NT2/D1 (cell line): ENCODE measurements around the gene BMPER.

Experiments used
- SUZ12 ChIP-seq: IDR thresholded peaks from 2 replicates; pipeline ENCODE4 v1.6.1; 2011; ENCODE audit not compliant: insufficient read length, insufficient read depth; ENCODE audit errors: extremely low read depth
- YY1 ChIP-seq: IDR thresholded peaks from 2 replicates; pipeline ENCODE4 v1.6.1; 2011; ENCODE audit not compliant: insufficient read length, insufficient read depth

DNA sequence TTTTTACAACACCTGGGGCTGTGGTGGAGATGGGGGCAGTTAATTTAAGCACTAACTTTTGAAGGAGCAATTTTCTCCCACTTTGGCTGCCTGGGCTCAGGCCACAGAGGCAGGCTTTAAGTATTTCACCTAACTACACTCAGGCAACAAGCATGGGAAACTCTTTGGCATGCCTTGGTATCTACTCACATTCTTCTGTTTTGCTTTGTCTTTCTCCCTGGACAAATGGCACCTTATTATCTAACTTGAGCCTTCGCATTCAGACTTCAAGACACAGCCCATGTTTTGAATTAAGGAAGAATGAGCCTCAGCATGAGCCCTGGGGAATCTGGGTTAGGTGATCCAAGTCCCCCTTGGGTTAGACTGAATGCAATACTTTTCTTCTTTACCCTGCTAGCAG, 31.8 kb upstream of the BMPER start:
- TF ChIP-seq SUZ12 (no peak), YY1 (no peak)
